OCI-LY3 (cell line): ENCODE results near the gene SSR1.

Source experiments
- H2AFZ ChIP-seq: fragments of 200-600, 300-600 bp; shearing (Covaris generic); 2 replicates; pipeline ENCODE4 v1.6.0; 2014; ENCODE audit warnings: antibody characterized with exemption, low read depth, low read length
- H3K27ac ChIP-seq: fragments of 200-600, 300-600 bp; sonication (generic); 2 replicates; pipeline ENCODE4 v1.5.1; 2014; ENCODE audit warnings: mild to moderate bottlenecking, low read length, moderate library complexity, mixed read lengths
- H3K27me3 ChIP-seq: fragments of 200-600, 300-600 bp; sonication (generic); 2 replicates; pipeline ENCODE4 v1.6.1; 2014; ENCODE audit warnings: low read depth, low read length, mixed read lengths
- H3K36me3 ChIP-seq: fragments of 200-600, 300-600 bp; sonication (generic); replicated peaks from 2 replicates; pipeline ENCODE3; 2014; ENCODE audit warnings: low read depth, low read length, mixed read lengths
- H3K4me1 ChIP-seq: fragments of 300-600, 200-600 bp; sonication (generic); 2 replicates; pipeline ENCODE4 v1.6.1; 2014; ENCODE audit warnings: low read length, mixed read lengths
- H3K4me2 ChIP-seq: fragments of 200-600, 300-600 bp; sonication (generic); 2 replicates; pipeline ENCODE4 v1.6.1; 2014; ENCODE audit warnings: low read length, mixed read lengths
- H3K4me3 ChIP-seq: fragments of 300-600, 200-600 bp; sonication (generic); 2 replicates; pipeline ENCODE4 v1.5.1; 2014; ENCODE audit warnings: antibody characterized with exemption, mild to moderate bottlenecking, low read length, moderate library complexity
- H3K79me2 ChIP-seq: fragments of 300-600, 200-600 bp; shearing (Covaris generic); 2 replicates; pipeline ENCODE4 v1.6.1; 2014; ENCODE audit warnings: mild to moderate bottlenecking, low read length, mixed read lengths
- H3K9ac ChIP-seq: fragments of 300-600, 200-600 bp; shearing (Covaris generic); 2 replicates; pipeline ENCODE4 v1.6.0; 2014; ENCODE audit warnings: mild to moderate bottlenecking, low read length, moderate library complexity
- H3K9me3 ChIP-seq: fragments of 200-600, 300-600 bp; shearing (Covaris generic); 2 replicates; pipeline ENCODE4 v1.6.1; 2014; ENCODE audit warnings: low read length, mixed read lengths; ENCODE audit not compliant: insufficient read depth
- H4K20me1 ChIP-seq: fragments of 200-600, 300-600 bp; sonication (generic); 2 replicates; pipeline ENCODE4 v1.6.1; 2016; ENCODE audit warnings: low read length, mixed read lengths; ENCODE audit not compliant: insufficient read depth
- EZH2phosphoT487 ChIP-seq: fragments of 200-600 bp; shearing (Covaris generic); IDR thresholded peaks from 2 replicates; pipeline ENCODE4 v1.6.1; 2018; ENCODE audit warnings: antibody characterized with exemption, mixed run types, low read depth
- TF ChIP-seq, protein P1 (sequence below): fragments of 200-600, 300-600 bp; sonication (generic); IDR thresholded peaks from 2 replicates; pipeline ENCODE4 v1.5.1; 2014; ENCODE audit warnings: antibody characterized with exemption, low read length, low read depth

SSR1 gene

DNA sequence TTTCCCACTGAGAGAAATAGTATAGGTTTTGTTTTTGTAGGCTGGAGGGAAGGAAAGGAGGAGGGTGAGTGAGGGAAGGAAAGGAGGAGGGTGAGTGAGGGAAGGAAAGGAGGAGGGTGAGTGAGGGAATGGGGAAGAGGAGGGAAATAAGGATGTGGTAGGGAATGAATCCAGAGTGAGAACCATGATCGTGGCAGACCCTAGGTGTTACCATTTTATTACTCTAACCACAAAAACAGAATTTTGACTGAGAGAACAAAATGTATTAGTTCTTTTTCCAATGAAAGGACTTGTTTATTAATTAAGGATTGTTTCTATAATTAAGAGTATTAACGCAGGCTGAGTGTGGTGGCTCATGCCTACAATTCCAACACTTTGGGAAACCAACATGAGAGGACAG lies 16.4 kb downstream of the SSR1 start:
- Histone ChIP-seq H3K36me3 (peaks cover 50% of the 10 kb centered on the region), H3K4me2 (no peak overlapping the region), H4K20me1 (no peaks in the 10 kb centered on the region), H3K4me3 (no peak overlapping the region), H3K79me2 (peaks cover 17% of the 10 kb centered on the region), H3K4me1 (no peaks in the 10 kb centered on the region; the same call in 1 of the 2 replicates), H2AFZ (no peak overlapping the region), H3K27ac (no peak overlapping the region), H3K9ac (no peak overlapping the region), H3K27me3 (no peaks in the 10 kb centered on the region), H3K9me3 (no peaks in the 10 kb centered on the region)
- TF ChIP-seq, protein P1, sequence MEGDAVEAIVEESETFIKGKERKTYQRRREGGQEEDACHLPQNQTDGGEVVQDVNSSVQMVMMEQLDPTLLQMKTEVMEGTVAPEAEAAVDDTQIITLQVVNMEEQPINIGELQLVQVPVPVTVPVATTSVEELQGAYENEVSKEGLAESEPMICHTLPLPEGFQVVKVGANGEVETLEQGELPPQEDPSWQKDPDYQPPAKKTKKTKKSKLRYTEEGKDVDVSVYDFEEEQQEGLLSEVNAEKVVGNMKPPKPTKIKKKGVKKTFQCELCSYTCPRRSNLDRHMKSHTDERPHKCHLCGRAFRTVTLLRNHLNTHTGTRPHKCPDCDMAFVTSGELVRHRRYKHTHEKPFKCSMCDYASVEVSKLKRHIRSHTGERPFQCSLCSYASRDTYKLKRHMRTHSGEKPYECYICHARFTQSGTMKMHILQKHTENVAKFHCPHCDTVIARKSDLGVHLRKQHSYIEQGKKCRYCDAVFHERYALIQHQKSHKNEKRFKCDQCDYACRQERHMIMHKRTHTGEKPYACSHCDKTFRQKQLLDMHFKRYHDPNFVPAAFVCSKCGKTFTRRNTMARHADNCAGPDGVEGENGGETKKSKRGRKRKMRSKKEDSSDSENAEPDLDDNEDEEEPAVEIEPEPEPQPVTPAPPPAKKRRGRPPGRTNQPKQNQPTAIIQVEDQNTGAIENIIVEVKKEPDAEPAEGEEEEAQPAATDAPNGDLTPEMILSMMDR = no peak
- no peak for TF ChIP-seq EZH2phosphoT487

DNA sequence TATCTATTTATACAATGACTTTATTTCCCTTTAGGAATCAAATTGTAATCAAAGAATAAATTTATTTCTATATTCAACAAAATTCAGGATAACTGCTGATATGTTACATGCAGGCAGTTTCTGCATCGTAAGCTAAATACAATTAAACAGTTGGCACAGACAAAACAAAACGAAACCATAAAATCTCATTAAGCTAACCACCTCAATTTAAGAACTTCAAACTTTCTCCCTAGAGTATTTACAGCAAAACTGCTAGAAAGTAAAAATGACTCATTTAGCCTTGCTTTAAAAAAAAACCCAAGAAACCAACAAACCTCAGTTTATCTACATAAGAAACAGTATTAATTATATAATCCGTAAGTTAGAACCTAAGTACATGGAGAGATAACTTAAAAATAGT lies 17.1 kb downstream of the SSR1 start:
- no peaks in the 10 kb centered on the region for H3K27me3 ChIP-seq
- H3K9me3 ChIP-seq = no peaks in the 10 kb centered on the region
- H3K79me2 ChIP-seq = peaks cover 10% of the 10 kb centered on the region
- H3K36me3 ChIP-seq = peaks cover 43% of the 10 kb centered on the region
- no peak overlapping the region for H2AFZ ChIP-seq
- no peak overlapping the region for H3K4me2 ChIP-seq
- TF ChIP-seq EZH2phosphoT487 = no peak
- TF ChIP-seq, protein P1 = no peak
- H4K20me1 ChIP-seq = no peaks in the 10 kb centered on the region
- H3K9ac ChIP-seq = no peak overlapping the region
- no peak overlapping the region for H3K4me3 ChIP-seq
- no peaks in the 10 kb centered on the region; the same call in 1 of the 2 replicates for H3K4me1 ChIP-seq
- no peak overlapping the region for H3K27ac ChIP-seq

- Histone ChIP-seq H3K27ac (no peak overlapping the region), H2AFZ (no peak overlapping the region), H3K27me3 (no peaks in the 10 kb centered on the region), H3K79me2 (peaks cover 8% of the 10 kb centered on the region; the same call in 1 of the 2 replicates), H3K4me2 (no peak overlapping the region), H3K9ac (no peak overlapping the region), H3K4me3 (no peak overlapping the region), H3K4me1 (no peaks in the 10 kb centered on the region; the same call in 1 of the 2 replicates), H3K36me3 (peaks cover 45% of the 10 kb centered on the region), H3K9me3 (no peaks in the 10 kb centered on the region), H4K20me1 (no peaks in the 10 kb centered on the region)
- TF ChIP-seq, protein P1 = no peak
These were observed 20.3 kb downstream of the SSR1 start for GRCh38 chr6:7292596-7293255.

DNA sequence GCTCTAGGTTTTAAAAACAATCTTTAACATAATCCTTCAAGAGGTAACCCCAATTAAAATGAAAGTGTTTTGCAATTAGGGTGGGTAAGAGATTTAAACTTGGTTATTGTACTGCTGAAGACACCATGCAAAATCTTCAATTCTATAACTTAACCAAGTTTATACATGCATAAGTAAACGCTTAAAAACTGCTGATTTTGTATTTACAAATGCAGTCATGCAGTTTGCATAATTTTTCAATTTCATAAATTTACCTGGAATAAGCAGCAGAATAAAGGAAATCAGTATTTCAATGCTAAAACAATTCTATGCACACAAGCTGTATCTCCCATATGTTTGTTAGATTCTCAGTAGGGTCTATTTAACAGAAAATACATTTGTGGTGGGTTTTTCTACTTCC lies 22.9 kb downstream of the SSR1 start:
- H3K27me3 ChIP-seq = no peaks in the 10 kb centered on the region
- H3K4me3 ChIP-seq = no peak overlapping the region
- H3K27ac ChIP-seq = no peak overlapping the region
- H3K36me3 ChIP-seq = peaks cover 49% of the 10 kb centered on the region
- no peaks in the 10 kb centered on the region for H4K20me1 ChIP-seq
- no peak for TF ChIP-seq EZH2phosphoT487
- TF ChIP-seq, protein P1 = no peak
- no peak overlapping the region for H2AFZ ChIP-seq
- no peak overlapping the region for H3K4me2 ChIP-seq
- H3K79me2 ChIP-seq = peaks cover 3% of the 10 kb centered on the region; the same call in 1 of the 2 replicates
- H3K4me1 ChIP-seq = peaks cover under 1% of the 10 kb centered on the region; the same call in 1 of the 2 replicates
- H3K9me3 ChIP-seq = no peaks in the 10 kb centered on the region
- H3K9ac ChIP-seq = no peak overlapping the region
